HG03442 (cell line): ENCODE data around the gene POTEH.
"Not testable (repeated sequence)": the region's sequence is repeated elsewhere in the genome, so short reads cannot be mapped to it uniquely, and the experiment has no call there.

Experiments
- ATAC-seq: cut with Tn5 transposase; IDR thresholded peaks from one replicate; pipeline ENCODE4 v1.9.1; 2021; ENCODE audit warnings: mild to moderate bottlenecking, moderate library complexity; ENCODE audit not compliant: unreplicated experiment

POTEH gene

DNA sequence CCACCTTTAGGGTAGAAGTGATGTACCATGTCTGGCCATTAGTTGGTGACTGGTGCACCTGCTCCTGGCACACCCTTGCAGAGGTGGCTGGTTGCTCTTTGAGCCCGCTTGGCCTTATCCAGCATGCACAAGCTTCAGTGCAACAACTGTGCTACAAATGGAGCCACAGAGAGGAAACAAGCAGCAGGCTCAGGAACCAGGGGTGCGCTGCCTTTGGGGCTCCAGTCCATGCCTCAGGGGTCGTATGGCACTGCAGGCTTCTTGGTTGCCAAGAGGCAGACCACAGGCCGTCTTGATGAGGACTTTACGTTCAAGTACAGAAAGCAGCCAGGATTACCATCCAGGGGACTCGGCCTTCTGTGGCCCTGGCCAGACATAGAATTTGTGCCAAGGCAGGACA, 44.6 kb downstream of the POTEH start:
- ATAC-seq: not testable (repeated sequence)

DNA sequence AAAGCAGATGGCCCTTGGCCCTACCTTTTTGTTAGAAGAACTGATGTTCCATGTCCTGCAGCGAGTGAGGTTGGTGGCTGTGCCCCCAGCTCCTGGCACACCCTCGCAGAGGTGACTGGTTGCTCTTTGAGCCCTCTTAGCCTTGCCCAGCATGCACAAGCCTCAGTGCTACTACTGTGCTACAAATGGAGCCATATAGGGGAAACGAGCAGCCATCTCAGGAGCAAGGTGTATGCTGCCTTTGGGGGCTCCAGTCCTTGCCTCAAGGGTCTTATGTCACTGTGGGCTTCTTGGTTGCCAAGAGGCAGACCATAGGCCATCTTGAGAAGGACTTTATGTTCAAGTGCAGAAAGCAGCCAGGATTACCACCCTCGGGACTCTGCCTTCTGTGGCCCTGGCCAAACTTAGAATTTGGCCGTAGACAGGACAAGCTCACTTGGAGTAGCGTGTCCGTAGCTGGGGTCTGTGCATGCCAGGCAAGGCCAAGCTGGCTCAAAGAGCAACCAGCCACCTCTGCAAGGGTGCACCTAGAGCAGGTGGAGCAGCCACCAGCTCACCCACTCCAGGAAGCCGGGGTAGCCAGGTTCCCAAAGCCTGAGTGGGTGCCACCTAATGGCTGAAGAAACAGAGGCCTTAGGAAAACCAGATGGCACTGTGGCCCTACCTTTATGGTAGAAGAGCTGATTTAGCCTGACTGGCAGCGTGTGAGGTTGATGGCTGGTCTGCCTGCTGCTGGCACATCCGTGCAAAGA, 48.5 kb downstream of the POTEH start:
- ATAC-seq: not testable (repeated sequence)

DNA sequence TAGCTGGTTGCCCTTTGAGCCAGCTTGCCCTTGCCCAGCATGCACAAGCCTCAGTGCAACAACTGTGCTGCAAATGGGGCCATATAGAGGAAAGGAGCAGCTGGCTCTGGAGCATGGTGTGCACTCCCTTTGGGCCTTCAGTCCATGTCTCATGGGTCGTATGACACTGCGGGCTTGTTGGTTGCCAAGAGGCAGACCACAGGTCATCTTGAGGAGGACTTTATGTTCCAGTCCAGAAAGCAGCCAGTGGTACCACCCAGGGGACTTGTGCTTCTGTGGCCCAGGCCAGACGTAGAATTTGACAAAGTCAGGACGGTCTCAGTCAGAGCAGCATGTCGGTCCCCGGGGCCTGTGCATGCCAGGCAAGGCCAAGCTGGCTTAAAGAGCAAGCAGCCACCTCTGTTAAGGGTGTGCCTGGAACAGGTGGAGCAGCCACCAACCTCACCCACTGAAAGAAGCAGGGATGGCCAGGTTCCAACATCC, 49.1 kb downstream of the POTEH start:
- ATAC-seq: not testable (repeated sequence)

DNA sequence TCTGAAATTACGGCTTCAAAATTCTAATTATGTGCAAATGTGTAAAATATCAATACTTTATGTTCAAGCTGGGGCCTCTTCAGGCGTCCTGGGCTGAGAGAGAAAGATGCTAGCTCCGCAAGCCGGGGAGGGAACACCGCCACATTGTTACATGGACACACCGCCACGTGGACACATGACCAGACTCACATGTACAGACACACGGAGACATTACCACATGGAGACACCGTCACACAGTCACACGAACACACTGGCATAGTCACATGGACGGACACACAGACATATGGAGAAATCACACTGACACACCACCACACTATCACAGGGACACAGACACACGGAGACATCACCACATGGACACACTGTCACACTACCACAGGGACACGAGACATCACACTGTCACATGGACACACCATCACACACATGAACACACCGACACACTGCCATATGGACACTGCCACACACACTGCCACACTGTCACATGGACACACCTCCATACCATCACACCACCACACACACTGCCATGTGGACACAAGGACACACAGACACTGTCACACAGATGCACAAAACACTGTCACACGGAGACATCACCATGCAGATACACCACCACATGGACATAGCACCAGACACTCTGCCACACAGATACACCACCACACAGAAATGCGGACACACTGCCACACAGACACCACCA, 58.0 kb downstream of the POTEH start:
- not testable (repeated sequence) for ATAC-seq

DNA sequence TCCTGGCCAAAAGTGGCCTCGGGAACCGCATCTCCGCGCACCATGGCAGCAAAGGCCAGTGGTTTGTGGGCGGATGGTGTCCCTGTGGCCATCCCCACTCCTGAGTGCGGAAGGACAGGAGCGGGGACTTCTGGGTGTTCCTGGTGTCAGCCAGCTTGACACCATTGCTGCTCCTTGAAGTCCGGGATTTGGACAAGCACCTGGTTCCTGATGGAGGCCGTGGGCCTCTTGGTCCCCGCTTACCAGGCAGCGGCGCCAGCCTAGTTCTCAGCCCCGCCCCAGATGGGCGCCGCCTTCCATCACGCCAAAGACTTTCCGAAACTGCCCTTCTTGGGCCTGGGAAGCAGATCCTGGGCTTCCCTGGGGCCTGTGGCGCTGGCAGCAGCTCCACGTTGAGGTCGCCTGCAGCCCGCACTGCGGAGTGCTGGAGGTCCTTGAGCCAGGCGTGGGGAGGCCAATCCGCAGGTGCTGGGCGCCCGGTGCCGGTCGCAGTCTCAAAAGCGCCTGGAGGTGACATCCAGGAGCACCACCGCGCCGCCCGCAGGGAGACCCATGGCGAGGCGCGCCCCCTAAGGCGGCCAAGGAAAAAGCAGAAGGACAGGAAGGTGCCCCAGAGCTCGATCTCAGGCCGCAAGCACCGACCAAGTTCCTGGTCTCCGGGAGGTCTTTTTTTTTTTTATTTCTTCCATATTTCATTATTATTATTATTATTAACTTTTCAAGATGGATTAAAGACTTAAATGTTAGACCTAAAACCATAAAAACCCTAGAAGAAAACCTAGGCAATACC, 59.5 kb downstream of the POTEH start:
- not testable (repeated sequence) for ATAC-seq

DNA sequence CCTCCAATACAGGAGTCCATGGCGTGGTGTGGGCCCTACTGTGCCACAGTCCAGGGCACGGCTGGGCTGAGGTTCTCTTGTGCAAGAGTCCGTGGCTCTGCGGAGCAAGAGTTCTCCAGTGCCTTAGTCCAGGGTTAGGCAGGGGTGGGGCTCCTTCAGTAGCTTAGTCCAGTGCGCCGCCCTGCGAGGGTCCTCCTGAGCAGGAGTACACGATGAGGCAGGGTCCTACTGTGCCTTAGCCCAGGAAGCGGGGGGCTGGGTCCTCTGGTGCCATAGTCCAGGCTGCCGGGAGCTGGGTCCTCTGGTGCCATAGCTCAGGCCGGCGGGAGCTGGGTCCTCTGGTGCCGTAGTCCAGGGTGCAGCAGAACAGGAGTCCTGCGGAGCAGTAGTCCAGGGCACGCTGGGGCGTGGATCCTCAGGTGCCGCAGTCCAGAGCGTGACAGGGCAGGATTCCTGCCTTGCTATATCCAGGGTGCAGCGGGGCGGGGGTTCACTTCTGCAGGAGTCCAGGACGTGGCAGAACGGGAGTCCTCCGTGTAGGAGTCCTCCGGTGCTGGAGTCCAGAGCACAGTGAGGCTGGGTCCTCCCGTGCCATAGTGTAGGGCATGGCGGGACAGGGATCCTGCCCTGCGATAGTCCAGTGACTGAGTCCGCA, 69.7 kb downstream of the POTEH start:
- ATAC-seq: not testable (repeated sequence)

DNA sequence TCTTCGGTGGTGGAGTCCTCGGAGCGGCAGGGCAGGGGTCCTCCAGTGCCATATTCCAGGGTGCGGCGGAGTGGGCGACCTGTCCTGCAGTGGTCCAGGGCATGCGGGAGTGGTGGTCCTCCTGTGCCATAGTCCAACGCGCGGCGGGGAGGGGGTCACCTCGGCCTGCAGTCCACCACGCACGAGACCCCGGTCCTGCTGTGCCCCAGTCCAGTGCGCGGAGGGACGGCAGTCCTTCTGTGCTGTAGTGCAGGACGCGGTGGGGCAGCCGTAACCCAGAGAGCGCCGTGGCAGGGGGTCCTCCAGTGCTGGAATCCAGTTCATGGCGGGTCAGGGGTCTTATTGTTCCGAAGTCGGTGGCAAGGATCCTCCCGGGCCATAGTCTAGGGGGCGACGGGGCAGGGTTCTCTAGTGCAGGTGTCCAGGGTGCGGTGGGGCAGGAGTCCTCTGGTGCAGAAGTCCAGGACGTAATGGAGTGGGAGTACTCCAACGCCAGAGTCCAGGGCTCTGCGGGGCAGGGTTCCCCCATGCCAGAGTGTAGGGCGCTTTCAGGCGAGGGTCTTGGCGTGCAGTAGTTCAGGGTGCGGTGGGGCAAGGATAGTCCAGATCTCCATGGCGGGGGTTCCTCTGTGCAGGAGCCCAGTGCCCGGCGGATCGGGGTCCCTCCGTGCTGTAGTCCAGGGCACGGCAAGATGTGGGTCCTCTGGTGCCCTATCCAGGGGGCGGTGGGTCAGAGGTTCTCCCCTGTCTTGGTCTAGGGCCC, 70.7 kb downstream of the POTEH start:
- not testable (repeated sequence) for ATAC-seq

DNA sequence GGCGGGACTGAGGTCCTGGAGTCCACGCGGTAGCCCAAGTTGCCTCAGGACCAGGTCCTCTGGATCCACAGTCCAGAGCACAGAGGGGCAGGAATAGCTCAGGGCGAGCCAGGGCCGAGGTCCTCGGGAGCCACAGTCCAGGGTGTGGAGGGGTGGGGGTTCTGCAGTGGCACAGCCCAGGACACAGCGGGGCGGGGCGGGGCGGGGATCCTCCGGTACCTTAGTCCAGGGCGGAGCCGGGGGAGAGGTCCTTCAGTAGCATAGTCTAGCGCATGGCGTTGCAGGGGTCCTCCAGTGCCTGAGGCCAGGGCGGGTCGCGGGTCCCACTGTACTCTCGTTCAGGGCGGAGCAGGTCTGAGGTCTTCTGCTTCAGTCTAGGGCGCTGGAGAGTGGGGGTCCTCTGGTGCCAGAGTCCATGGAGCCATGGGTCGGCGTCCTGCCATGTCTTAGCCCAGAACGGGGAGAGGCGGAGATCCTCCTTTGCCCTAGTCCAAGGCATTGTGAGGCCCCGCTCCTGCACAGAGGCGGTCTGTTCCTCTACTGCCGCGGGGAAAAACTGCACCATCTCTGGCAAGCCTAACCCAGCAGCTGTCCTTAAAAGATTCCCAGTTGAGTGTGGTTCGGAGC, 71.4 kb downstream of the POTEH start:
- not testable (repeated sequence) for ATAC-seq

DNA sequence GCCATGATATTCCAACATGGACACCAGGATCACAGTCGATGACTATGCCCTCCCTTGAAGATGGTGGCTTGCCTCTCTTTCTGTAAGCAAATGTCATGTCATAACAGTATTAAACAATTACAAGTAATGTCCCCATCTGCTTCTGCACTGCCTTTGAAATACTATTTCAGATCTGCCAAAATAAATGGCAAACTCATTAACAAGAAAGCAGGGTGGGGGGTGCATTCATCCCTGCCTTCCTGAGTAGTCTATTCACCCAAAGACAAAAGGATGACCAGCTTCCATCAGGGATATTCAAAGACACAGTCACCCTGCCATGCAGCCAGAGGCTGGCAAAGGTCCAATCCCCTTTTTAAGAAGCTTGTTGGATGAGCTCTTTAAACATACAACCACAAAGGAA, 73.7 kb downstream of the POTEH start:
- ATAC-seq: not testable (repeated sequence)
